Measurements from ENCODE around the gene NOS1.
A peak's percentile ranks its signal among the peaks of the same experiment; 100 is the strongest.

NOS1 gene

DNA sequence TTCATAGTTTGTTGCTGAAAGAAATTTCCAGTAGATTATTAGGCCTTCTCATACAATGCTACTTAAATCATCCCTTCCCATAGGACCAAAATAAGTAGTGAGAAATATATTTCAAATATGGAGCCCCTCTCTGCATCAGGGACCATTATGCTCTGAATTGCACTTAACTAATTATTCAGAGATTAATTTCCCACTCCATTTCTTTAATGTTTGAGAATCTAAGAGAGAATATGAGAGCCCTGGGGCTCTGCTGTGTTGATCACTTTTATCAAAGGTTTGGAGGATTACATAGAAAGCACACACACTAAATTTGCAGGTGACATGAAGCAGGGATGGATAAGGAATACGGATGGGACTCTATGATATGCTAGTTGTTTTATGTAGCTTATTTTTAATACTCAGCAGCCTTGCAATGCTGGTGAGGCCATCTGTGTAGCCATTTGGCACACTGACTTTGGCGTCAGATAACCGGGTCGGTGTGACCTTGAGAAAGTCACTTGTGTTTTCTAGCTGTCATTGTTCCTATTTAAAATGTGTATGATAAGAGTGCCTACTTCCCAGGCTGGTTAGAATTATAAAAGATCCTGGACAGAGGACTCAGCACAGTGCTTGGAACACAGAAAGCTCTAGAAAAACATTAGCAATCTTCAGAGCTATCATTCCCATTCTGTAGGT is 121.2 kb downstream of the NOS1 start:
- TF ChIP-seq, protein P1, sequence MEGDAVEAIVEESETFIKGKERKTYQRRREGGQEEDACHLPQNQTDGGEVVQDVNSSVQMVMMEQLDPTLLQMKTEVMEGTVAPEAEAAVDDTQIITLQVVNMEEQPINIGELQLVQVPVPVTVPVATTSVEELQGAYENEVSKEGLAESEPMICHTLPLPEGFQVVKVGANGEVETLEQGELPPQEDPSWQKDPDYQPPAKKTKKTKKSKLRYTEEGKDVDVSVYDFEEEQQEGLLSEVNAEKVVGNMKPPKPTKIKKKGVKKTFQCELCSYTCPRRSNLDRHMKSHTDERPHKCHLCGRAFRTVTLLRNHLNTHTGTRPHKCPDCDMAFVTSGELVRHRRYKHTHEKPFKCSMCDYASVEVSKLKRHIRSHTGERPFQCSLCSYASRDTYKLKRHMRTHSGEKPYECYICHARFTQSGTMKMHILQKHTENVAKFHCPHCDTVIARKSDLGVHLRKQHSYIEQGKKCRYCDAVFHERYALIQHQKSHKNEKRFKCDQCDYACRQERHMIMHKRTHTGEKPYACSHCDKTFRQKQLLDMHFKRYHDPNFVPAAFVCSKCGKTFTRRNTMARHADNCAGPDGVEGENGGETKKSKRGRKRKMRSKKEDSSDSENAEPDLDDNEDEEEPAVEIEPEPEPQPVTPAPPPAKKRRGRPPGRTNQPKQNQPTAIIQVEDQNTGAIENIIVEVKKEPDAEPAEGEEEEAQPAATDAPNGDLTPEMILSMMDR (IDR thresholded peaks at IDR 0.05; ENCODE audit: low read depth, low read length) = no peak
- no peak for DNase-seq (ENCODE audit: extremely low read depth, low read depth)

DNA sequence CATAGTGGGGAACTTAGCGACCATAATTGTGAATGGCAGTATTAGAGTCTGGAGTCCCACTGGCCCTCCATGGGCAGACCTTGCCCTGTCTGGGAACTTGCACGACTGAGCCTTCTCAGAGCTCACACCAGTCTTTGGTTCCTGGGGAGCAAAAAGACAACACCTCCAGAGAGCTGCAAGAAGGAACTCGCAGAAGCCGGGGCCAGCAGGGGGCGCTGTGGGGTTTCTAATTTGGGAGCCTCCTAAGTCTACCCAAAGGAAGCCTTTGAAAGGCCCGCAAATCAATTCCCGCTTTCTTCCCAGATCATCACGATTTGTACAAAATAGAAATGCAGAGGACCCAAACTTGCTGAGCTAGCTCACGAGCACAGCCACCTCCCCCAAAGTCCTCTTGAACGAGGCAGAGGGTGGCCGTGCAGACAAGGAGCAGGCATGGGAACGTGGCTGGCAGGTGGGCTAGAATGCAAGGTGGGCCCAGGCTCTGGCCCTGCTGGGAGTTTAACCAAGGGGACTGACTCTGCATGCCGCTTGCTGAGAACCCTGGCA is 124.9 kb downstream of the NOS1 start:
- TF ChIP-seq, protein P1 (IDR thresholded peaks at IDR 0.05; ENCODE audit: low read depth, low read length) = peak; percentile 79

DNA sequence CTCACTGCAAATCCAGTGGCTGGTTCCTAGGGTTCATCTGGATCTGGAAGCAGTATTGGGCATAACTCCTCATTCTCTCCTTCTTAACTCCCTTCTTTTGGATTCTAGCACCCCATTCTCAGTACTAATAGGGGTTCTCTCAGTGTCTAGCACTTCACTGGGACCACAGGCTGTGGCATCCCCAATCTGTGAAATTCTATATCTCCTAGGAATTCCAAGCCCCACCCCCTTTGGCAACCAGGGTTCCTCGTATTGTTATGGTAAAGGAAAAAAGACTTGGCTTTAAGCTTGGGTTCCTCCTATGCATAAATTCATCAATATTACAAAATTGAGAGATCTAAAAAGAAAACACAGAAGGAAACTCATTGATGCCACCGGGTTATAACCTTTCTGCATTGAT is 126.2 kb downstream of the NOS1 start:
- TF ChIP-seq, protein P1 (IDR thresholded peaks at IDR 0.05; ENCODE audit: low read depth, low read length) = no peak
- DNase-seq (ENCODE audit: extremely low read depth, low read depth) = no peak

More for the DNA sequence above, 124.9 kb downstream of the NOS1 start:
- DNase-seq (ENCODE audit: extremely low read depth, low read depth) = peak; percentile 4

GRCh38 chr12:117234441-117234840 is 127.0 kb downstream of the NOS1 start:
- TF ChIP-seq, protein P1 (IDR thresholded peaks at IDR 0.05; ENCODE audit: low read depth, low read length) = no peak

GRCh38 chr12:117231750-117232149 is 129.7 kb downstream of the NOS1 start:
- TF ChIP-seq, protein P1 (IDR thresholded peaks at IDR 0.05; ENCODE audit: low read depth, low read length) = no peak
- no peak for DNase-seq (ENCODE audit: extremely low read depth, low read depth)

More at GRCh38 chr12:117234441-117234840, 127.0 kb downstream of the NOS1 start:
- no peak for DNase-seq (ENCODE audit: extremely low read depth, low read depth)

DNA sequence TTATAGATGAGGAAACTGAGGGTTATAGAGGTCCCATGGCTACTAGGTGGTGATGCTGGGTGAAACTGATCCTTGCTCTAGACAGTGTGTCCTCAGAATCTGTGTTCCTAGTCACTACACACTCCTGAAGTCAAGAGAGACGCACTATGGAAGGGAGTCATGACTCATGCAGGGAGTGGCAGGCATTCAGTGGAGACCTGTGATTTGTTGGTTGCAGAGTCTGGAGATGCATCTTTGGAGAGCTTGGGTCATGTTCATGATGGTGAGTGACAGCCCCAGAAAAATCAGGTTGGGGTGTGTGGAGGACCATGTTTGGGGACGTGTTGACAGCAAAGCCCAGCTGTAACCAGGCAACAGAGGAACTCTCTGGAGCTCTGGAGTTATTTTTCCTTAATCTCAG is 133.2 kb downstream of the NOS1 start:
- TF ChIP-seq, protein P1 (IDR thresholded peaks at IDR 0.05; ENCODE audit: low read depth, low read length) = no peak
- no peak for DNase-seq (ENCODE audit: extremely low read depth, low read depth)

GRCh38 chr12:117227000-117227653 is 134.3 kb downstream of the NOS1 start:
- DNase-seq (ENCODE audit: extremely low read depth, low read depth) = no peak
- TF ChIP-seq, protein P1 (IDR thresholded peaks at IDR 0.05; ENCODE audit: low read depth, low read length) = no peak
